GM21737 (cell line): ENCODE results near the gene SLC9A5.

Experiments
- ATAC-seq: cut with Tn5 transposase; IDR thresholded peaks from one replicate; pipeline ENCODE4 v1.9.1; 2021; ENCODE audit warnings: mild to moderate bottlenecking, moderate library complexity; ENCODE audit not compliant: unreplicated experiment

Gene SLC9A5, protein sequence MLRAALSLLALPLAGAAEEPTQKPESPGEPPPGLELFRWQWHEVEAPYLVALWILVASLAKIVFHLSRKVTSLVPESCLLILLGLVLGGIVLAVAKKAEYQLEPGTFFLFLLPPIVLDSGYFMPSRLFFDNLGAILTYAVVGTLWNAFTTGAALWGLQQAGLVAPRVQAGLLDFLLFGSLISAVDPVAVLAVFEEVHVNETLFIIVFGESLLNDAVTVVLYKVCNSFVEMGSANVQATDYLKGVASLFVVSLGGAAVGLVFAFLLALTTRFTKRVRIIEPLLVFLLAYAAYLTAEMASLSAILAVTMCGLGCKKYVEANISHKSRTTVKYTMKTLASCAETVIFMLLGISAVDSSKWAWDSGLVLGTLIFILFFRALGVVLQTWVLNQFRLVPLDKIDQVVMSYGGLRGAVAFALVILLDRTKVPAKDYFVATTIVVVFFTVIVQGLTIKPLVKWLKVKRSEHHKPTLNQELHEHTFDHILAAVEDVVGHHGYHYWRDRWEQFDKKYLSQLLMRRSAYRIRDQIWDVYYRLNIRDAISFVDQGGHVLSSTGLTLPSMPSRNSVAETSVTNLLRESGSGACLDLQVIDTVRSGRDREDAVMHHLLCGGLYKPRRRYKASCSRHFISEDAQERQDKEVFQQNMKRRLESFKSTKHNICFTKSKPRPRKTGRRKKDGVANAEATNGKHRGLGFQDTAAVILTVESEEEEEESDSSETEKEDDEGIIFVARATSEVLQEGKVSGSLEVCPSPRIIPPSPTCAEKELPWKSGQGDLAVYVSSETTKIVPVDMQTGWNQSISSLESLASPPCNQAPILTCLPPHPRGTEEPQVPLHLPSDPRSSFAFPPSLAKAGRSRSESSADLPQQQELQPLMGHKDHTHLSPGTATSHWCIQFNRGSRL

DNA sequence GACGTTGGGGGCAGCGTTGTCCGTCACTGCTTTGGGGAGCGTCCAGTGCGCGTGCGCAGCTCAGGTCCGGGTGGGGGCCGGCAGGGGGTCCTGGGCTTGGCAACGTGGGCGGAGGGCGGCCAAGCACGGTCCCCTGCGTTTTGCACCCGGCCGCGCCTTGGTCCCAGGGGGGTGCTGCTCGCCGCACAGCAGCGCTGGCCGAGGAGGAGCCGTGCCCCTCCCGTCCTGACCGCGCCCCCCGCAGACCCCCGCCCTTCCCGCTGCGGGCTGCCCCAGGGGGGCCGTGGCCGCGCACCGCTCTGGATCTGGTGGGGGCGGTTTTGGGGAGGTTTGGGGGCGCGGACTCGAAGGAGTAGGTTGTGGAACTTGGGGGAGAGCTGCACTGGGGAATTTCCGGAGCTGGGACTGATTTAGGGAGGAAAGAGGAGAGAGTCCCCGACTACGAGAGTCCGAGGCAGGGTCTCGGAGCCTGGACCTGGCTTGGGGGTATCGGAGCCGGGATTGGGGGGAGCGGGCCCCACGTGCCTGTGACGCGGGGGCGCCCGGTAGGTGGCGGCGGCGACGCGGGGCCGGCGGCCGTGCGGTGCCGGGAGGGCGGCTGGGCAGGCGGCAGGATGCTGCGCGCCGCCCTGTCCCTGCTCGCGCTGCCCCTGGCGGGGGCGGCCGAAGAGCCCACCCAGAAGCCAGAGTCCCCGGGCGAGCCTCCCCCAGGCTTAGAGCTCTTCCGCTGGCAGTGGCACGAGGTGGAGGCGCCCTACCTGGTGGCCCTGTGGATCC, at the start of gene SLC9A5:
SLC9A5 (plus strand) TSS at position 579 of the 777 bp plus-strand sequence; CDS start at position 615, 36 bp downstream.
- ATAC-seq: no peak

DNA sequence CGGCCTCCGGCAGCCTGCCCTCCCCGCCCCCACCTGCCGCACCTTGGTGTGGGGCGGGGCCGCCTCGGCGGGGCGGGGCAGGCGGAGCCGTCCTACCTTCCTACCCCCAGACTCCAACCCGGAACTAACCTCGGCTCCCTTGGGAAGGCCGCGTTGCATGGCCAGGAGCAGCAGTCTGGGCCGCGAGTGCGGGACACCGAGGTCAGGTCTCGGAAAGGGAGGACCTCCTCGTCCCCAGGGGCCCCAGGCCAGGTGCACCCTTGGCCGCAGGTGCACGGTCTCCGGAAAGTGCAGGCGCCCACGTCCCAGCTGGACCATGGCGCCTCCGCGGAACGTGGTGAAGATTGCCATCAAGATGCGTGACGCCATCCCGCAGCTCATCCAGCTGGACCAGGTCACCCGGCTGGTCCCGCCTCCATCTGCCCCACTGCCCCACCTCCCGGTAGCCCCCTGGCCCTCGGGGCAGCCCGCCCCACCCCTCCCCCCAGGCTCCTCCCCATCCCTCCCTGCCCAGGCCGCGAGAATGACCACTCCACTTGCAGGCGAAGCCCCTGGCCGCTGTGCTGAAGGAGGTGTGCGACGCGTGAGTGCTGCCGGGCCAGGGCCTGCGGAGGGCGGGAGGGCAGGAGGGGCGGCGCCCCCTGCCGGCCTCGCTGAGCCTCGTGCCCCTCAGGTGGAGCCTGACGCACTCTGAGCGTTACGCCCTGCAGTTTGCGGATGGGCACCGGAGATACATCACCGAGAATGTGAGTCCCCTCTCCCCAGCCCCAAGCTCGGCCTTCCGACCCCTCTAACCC, 49.6 kb upstream of the SLC9A5 start, which contains the start of gene ELMO3:
ELMO3 (plus strand) TSS at position 121 of the 797 bp plus-strand sequence; CDS start at position 317, 196 bp downstream.
- no peak for ATAC-seq

DNA sequence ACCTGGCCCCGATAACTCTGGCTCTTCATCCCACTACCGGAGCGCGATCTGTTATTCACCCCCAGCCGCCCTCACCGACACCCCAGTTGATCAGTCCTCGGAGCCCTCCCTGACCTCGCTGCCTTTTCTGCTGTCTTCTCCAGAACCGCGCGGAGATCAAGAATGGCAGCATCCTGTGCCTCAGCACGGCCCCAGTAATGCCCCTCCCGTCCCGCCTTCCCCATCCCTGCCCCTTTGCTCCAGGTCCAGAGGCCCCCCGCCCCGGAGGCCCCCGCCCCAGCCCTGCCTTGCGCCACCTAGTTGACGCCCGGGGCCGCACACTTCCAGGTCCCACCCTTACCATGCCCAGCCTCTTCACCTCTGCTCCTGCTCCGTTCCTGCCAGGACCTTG, 49.0 kb upstream of the SLC9A5 start:
- ATAC-seq: no peak

DNA sequence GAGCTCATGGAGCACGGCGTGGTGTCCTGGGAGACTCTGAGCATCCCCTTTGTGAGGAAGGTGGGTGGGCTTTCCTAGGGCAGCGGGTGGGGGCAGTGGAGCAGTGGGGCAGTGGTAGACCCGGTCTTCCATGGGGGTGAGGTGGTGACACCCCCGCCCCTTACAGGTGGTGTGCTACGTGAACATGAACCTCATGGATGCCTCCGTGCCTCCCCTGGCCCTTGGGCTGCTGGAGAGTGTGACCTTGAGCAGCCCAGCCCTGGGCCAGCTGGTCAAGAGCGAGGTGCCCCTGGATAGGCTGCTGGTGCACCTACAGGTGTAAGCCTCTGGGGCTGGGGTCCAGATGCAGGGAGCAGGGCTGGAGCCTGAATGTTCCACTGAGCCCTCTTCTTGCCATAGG, 48.3 kb upstream of the SLC9A5 start:
- no peak for ATAC-seq

DNA sequence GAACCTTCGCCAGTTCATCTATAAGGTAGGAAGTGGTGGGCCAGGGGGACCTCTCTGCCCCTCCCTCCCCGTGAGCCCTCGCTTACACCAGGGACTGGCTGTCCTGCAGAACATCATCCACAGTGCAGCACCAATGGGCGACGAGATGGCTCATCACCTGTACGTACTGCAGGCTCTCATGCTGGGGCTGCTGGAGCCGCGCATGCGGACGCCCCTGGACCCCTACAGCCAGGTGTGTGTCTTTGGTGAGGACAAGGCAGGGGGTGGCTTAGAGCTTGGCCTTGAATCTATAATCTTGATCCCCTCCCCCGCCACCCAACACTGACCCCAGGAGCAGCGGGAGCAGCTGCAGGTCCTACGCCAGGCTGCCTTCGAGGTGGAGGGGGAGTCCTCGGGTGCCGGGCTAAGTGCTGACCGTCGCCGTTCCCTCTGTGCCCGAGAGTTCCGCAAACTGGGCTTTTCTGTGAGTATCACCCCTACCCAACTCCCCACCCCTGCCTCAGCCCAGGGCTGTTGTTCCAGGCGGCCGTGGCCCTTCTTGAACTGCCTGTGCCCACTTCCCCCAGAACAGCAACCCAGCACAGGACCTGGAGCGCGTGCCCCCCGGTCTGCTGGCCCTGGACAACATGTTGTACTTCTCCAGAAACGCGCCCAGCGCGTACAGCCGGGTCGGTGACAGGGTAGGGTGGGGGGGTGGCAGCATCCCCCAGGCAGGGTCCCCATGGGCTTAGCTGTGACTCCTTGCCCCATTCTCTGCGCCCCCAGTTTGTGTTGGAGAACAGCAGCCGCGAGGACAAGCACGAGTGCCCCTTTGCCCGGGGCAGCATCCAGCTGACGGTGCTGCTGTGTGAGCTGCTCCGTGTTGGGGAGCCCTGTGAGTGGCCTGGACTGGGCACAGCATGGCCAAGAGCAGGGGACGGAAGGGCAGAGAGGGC, 47.1 kb upstream of the SLC9A5 start:
- no peak for ATAC-seq

DNA sequence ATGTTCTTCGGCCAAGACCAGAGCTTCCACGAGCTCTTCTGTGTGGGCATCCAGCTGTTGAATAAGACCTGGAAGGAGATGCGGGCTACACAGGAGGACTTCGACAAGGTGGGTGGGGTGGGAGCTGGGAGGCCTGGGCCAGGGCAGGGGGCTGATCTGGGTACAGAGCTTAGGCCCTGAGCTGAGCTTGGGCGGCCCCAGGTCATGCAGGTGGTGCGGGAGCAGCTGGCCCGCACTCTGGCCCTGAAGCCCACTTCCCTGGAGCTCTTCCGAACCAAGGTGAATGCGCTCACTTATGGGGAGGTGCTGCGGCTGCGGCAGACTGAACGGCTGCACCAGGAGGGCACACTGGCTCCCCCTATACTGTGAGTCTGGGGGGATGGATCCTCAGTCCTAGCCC, 46.4 kb upstream of the SLC9A5 start:
- ATAC-seq: no peak

DNA sequence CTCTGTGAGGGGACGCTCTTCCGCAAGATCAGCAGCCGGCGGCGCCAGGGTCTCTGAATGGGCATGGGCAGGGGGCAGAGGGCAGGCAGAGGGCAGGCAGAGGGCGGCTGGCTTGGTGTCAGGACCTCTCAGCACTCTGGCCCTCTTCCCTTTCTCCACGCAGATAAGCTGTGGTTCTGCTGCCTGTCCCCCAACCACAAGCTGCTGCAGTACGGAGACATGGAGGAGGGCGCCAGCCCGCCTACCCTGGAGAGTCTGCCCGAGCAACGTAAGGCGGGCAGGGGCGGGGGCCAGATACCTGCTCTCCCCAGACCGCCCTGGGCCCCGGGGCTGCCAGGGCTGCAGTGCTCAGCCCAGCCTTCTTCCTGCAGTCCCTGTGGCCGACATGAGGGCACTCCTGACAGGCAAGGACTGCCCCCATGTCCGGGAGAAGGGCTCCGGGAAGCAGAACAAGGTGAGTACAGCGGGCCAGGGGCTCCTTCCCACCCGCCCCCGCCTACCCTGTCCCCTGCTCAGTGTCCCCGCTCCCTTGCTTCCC, 45.8 kb upstream of the SLC9A5 start:
- no peak for ATAC-seq

DNA sequence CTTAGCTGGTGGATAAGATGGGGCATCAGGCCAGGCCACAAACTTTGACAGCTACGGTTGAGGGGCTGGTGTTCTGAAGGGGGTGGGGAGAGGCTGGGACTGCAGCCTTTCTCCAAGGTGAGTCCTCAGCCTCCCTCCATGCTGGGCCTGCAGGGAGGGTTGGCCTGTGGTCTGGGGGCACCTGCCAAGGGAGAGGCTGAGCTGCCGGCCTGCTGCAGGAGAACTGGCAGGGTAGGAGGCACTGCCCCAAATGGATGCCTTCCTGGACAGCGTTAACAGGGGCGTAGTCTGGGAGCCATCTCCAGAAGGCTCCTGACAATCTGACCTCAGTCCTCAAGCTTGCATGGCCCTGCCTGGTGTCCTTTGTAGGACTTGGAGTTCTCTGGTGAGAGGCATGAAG, 44.7 kb upstream of the SLC9A5 start:
- ATAC-seq: no peak

DNA sequence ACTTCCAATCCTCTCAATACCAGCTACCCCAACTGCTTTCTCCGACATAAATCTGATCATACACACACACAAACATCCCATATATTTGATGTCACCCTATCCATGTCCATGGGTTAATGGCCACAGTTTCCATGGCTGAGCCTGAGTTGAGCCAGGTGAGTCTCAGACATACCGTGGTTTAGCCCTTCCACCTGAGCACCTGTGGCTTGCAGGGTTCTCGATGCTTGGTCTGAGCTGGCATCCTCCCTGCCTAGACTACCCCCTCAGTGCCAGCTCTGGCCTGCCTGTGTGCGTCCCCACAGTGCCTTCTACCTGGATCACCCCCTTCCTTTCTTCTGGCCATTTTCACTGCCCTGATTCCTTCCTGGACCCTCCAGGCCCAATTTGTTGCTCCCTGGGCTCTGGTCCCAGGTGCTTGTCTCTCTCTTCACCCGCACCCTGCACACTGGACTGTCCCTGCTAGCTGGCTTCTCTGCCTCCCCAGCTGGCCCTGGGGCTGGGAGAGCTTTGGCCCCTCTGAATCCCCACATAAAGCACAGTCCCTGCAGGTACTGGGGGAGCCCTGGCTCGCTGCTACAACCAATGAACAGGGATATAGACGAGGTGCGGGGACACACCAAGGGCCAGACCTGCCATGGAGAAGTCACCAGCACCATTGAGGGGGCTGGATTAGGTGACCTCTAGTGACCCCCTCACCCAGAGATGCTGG, 42.5 kb upstream of the SLC9A5 start:
- ATAC-seq: no peak

DNA sequence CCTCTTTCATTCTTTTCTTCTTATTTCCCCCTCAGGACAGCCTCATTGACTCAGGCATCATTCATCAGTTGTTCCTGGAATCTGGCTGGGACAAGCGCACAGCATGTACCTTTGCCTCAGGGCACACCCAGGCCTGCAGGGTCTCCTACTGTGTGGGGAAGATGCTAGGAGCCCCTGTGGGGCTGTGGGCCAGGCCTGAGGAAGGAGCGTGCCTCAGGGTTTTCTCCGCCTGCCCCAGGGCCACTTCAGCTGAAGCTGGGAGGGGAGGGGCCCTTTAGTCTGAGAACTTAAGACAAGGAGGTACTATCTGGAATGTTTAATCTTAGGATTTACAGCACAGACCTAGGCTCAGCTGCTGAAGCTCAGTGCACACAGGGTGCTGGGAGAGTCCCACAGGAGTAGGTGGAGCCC, 41.9 kb upstream of the SLC9A5 start:
- no peak for ATAC-seq

DNA sequence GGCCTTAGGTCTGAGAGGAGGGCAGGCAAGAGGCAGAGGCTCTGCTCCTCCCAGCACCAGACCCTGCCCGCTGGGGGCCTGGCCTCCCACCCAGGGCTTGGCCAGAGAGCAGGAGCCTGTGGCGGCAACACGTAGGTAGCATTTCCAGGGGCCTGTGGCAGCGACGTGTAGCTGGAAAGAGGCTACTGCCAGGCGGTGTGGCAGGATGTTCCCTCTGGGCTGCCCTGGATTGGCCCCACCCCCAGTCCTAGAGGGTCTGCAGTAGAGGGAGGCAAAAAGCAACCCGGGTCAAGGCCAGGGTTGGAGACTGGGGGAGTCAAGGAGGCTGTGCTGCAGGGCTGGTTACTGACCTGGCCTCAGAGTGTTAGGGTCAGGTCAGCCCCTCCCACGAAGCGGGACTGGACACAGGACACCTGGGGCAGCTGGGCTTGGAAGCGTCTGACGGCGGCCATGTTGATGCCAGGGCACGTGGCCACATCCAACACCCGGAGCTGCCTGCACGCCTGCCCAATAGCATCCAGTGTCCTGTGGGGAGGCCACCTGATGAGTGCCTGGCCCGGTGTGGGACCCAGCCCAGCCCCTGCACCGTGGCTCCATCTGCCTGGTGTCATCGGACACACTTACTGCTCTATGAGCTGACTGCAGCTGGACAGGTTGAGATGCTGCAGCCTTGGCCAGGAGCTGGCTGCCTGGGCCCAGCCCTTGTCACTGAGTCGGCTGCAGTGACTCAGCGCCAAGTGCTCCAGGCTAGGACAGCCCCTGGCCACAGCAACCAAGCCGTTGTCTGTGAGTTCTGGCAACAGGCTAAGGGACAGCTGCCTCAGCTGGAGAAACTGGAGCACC, 41.3 kb upstream of the SLC9A5 start:
- no peak for ATAC-seq

DNA sequence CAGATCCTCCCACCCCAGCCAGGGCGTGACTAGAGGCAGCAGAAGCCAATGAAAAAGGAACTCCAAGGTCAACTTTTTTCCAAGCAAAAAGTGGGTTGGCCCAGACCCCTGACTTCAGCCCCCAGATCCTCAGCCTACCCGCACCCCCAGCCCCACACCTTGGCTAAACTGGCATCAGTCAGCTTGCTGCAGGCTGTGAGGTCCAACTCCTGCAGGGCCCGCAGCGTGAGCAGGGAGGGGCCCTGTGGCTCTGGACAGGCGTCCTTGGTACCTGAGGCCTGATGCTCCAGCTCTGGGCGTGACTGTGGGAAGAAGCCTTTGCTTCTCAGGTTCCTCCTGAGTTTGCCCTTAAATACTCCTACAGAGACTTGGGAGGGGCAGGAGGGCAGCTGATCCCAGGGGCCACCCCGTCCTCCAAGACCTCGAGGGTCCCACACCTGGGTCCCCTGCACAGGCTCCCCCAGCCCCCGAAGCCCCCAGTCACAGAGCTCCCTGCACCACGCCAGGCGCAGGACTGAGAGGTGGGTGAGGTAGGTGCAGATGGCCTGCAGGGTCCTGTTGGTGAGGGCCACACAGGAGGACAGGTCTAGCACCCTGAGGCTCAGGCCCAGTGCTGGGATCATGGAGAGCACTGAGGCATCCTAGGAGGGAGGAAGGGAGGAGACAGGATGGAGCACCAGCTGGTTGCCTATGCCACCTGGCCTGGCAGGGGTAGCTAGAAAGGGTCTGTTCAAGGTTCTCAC, 40.5 kb upstream of the SLC9A5 start:
- no peak for ATAC-seq

DNA sequence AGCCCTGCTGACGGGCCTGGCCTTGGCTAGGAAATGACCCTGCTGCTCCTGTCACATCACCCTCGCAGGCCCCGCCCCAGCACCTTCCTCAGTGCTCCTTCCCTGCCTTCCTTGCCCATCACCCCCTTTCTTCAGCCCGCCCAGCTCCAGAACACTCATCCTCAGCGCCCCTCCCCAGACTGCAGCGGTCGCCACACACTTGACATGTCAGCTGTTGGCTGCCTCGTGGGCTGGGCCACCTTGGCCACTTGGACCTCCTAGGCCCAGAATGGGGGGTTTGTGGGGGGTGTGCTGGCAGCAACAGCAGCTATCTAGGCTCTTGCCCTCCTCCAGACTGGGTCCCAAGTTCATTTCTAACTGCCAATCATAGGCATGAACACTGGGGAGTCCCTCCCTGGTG, 39.2 kb upstream of the SLC9A5 start:
- no peak for ATAC-seq

DNA sequence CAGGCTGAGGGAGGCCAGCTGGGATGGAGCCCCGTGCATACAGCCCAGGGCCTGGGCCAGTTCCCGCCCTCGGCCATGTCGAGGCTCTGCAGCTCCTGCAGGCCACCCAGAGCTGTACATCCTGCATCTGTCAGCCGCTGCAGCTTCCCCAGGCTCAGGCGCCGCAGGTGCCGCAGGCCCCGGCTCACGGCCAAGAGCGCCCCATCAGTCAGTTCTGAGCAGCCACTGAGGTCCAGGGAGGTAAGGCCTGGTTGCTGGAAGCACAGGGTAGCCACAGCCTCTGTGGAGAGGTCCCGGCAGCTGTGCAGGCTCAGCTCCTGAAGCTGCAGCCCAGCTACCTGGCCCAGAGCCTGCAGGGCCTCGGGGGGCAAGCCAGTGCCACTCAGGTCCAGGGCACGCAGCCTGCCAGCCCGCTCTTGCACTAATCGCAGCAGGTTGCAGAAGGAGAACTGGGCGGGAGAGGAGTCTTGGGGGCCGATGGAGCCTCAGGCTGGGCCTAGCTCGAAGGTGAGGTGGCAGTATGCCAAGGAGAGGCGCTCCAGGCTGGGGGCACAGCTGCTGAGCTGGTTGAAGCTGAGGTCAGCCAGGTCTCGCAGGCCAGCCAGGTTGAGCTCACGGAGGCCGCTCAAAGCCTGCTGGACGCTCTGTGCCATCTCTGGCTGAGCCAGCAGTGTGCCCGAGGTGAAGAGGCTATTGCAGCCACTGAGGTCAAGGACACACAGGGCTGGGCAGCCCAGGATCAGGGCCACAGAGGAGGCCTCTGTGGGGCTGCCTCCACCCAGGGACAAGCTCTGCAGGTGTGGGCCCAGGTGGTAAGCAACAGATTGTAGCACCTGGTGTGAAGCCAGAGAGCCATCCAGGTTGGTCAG, 38.5 kb upstream of the SLC9A5 start:
- no peak for ATAC-seq

DNA sequence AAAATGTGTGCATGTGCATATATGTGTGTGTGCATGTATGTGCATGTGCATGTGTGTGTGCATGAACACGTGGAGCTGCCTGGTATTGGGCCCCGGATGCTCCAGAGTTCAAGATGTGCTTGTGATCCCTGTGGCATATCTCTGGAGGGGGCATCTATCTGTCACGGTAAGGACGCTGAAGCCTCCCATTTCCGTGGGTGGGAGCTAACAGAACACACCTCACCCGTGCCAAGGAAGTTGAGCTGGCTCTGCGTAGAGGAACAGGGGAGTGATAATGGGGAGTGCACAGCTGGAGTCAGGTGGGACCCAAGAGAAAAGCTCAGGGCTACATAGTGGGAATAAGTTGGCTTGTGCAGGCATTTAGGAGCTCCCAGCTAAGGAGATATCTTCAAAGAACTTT, 37.1 kb upstream of the SLC9A5 start:
- no peak for ATAC-seq

DNA sequence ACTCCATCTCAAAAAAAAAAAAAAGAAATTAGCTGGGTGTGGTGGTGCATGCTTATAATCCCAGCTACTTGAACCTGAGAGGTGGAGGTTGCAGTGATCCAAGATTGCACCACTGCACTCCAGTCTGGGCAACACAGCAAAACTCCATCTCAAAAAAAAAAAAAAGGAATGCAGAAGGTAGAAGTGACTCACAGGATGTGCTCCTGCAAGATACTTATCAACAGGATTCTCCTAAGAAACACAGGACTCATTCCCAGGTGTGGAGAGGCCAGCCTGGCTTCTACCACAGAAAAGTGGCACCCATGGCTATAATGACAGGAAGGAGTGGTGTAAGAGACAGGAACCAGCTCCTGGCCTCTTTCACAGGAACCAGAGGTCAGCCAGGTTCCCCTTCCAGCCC, 36.0 kb upstream of the SLC9A5 start:
- ATAC-seq: no peak
